DMS114 treated with DMSO at 0.1 percent for 48 hours (cell line): ENCODE data around the gene RNF186.

Experiments used
- DNase-seq: peaks from one replicate; lab custom pipeline; 2025; ENCODE audit not compliant: unreplicated experiment; lab: John Stamatoyannopoulos, UW

RNF186 gene

GRCh38 chr1:19768353-19769210 is 46.5 kb downstream of the RNF186 start:
- no peak for DNase-seq

GRCh38 chr1:19765623-19766022 is 49.5 kb downstream of the RNF186 start:
- no peak for DNase-seq

GRCh38 chr1:19764848-19765247 is 50.2 kb downstream of the RNF186 start:
- DNase-seq: no peak
